ENCODE results near the gene LRRC72.

- TF ChIP-seq POLR2A (IDR thresholded peaks at IDR 0.05; ENCODE audit: low read depth, low read length): no peak
- no peak for TF ChIP-seq TAF1 (IDR thresholded peaks at IDR 0.05; ENCODE audit: borderline replicate concordance, low read depth, low read length)
Observed at GRCh38 chr7:16528520-16528919, 1.9 kb downstream of the LRRC72 start.

Measured in GM12892 (cell line).